SK-N-SH treated with all-trans-retinoic acid at 6 μM for 48 hours (cell line): ENCODE data around the gene MIB2.

Experiments used
- PATZ1 ChIP-seq: fragments of 250-450 bp; sonication (Bioruptor Pico); IDR thresholded peaks from 2 replicates; pipeline ENCODE4 v1.8.0; 2020; ENCODE audit warnings: mild to moderate bottlenecking, moderate library complexity, borderline replicate concordance
- ZNF8 ChIP-seq: fragments of 450-650 bp; formaldehyde crosslinking; IDR thresholded peaks from 2 replicates; pipeline ENCODE4 v1.5.0; 2020; ENCODE audit warnings: mild to moderate bottlenecking, moderate library complexity

- TF ChIP-seq PATZ1 (CRISPR knock-in tag) (no peak), ZNF8 (CRISPR knock-in tag) (no peak)
Observed at GRCh38 chr1:1598051-1598719, 17.1 kb upstream of the MIB2 start.
